HG02981 (cell line): ENCODE results near the gene SEC14L1.

Source experiments
- ATAC-seq: cut with Tn5 transposase; IDR thresholded peaks from one replicate; pipeline ENCODE4 v1.9.1; 2021; ENCODE audit warnings: mild to moderate bottlenecking, moderate library complexity; ENCODE audit not compliant: unreplicated experiment

Gene SEC14L1

DNA sequence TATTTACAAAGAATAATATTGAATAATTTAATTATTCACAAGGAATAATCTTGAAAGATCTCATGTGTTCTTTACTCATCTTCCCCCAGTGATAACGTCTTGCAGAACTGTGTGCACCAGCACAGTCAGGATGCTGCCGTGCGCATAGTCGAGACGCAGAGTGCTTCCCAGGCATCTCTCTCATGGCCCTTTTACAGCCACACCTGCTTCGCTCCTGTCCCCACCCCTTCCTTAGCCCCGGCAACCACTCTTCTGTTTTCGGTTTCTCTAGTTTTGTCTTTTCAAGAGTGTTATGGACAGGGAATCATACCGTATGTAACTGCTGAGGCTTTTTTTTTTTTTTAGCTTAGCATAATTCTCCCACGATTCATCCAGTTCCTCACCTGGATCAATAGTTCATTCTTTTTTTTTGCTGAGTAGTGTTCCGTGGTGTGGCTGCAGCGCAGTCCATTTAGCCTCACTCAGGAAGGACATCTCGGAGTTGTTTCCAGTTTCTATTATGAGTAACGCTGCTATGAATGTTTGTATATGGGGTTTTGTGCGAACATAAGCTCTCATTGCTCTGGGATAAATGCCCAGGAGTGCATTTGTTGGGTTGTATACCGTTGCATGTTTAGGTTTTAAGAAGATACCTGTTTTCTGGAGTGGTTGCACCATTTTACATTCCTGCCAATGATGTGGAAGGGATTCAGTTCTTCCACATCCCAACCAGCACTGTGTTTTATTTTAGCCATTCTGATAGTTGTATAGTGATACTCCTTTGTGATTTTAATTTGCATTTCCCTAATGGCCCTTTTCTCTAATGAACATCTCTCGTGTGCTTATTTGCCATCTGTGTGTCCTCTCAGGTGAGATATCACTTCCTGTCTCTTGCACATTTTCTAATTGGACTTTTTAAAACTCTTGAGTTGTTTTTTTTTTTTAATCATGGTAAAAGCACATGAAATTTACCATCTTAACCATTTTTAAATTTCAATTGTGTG is 47.6 kb downstream of the SEC14L1 start:
- ATAC-seq: no peak

GRCh38 chr17:77189148-77189547 is 48.4 kb downstream of the SEC14L1 start:
- ATAC-seq: no peak

- no peak for ATAC-seq
Observed at GRCh38 chr17:77190576-77190975, 49.8 kb downstream of the SEC14L1 start.

DNA sequence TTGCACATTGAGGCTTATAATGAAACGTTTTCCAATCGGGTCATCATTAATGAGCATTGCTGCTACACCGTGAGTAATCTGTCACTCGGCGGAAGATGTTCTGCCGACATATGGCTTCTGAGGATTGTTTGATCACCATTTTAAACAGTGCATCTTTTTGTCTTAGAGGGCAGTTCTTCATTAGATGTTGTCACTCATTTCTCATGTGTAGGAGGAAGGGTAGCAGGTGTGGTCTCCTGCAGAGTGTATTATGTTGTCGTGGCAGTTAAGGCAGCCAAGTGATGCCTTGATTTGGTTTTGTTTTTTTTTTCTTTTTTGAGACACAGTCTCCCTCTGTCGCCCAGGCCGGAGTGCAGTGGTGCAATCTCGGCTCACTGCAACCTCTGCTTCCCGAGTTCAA is 50.5 kb downstream of the SEC14L1 start:
- no peak for ATAC-seq

- no peak for ATAC-seq
Observed at GRCh38 chr17:77193653-77194052, 52.9 kb downstream of the SEC14L1 start.

- ATAC-seq: no peak
Observed at GRCh38 chr17:77194179-77194578, 53.4 kb downstream of the SEC14L1 start.

GRCh38 chr17:77196251-77196650 is 55.5 kb downstream of the SEC14L1 start:
- ATAC-seq: no peak

DNA sequence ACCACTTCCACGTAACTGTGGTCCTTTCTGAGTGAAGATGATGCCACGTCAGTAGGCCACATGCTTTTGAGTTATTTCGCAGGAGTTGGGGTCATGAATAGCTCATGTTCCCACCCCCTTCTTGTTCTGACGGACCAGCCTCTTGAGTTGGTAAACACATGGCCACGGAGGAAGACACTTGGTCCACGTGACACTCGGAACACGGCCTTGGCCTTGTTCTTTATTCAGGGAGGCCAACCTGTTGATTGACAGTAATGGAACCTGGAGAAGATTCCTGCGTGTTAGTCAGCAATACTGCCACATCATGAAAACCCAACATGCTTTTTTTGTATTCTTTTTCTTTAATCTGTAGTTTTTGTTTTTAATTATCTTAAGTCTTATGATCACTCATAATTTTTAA is 56.3 kb downstream of the SEC14L1 start:
- no peak for ATAC-seq

DNA sequence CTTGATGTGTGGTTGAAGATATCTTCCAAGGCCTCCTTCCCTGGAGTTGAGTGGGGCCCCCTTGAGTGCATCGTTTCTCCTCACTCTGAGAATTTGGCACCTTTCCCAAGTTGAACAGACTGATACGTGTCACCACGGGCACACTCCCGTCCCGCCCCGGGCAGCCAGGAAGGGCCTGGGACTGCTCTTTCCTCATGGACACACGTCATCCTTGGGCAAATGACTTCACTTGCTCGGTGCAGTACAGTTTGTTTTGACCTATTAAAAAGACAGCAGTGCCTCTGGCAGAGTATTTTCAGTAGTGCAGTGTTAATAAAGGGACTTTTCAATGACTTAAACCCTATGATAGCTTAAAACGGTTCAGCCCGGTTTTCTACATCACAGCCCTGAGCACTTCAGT is 59.9 kb downstream of the SEC14L1 start:
- ATAC-seq: no peak

DNA sequence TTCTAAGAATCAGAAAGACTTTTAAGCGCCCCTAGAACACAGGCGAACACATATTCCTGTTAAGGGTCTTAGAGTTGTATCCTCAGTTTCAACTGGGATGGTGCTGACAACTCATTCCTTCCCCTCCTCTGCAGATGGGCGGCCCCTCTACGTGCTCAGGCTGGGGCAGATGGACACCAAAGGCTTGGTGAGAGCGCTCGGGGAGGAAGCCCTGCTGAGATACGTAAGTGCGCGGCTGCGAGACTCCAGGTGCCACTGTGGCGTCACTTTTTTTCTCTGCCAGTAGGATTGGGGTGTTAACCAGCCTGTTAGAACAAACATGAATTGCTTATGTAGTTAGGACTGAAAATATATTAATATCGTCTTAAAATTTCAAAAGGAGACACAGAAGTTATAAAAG is 62.7 kb downstream of the SEC14L1 start:
- no peak for ATAC-seq

GRCh38 chr17:77203846-77204245 is 63.1 kb downstream of the SEC14L1 start:
- no peak for ATAC-seq

DNA sequence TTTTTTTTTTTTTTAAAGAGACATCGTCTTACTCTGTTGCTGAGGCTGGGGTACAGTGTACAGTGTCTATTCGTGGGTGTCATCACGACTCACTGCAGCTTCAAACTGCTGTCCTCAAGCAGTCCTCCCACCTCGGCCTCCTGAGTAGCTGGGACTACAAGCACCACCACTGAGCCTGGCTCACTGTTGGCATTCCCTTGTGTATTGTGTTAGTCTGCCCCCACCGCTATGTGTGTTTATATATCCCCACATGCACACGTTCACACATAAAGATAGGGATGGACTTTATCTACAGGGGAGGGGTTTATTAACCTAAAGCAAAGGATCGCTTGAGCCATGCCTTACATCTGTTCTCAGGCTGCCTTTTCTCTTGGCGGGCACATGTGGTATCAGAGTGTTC is 63.8 kb downstream of the SEC14L1 start:
- no peak for ATAC-seq

GRCh38 chr17:77205396-77206125 is 64.8 kb downstream of the SEC14L1 start:
- no peak for ATAC-seq

GRCh38 chr17:77206158-77206956 is 65.6 kb downstream of the SEC14L1 start:
- ATAC-seq: no peak

GRCh38 chr17:77207689-77208216 is 67.0 kb downstream of the SEC14L1 start:
- no peak for ATAC-seq

DNA sequence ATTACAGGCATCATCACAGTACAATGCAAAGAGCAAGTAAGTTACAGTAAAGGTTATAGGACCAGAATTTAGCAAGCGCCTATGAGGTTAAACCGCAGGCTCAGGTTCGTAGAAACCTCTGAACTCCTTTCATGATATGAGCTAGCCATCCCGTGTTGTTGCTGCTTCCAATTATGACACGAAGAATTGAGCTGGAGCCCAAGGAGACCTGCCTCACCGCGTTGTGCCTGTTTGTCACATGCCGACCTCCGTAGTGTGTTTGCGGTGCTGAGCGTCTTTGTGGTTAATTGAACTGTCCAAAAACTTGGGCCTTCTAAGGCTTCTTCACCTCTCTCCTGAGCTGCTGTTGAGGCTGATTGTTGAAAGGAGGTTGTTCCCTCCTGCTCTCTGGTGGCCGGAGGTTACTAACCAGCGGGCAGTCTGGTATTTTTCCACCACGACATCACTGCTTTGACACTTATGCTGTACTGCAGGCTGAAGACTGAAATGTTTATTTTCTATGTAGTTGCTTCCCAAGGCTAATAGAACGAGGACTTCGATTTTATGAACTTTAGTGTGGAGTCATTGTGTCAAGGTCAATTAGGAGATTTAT is 67.5 kb downstream of the SEC14L1 start:
- ATAC-seq: no peak

DNA sequence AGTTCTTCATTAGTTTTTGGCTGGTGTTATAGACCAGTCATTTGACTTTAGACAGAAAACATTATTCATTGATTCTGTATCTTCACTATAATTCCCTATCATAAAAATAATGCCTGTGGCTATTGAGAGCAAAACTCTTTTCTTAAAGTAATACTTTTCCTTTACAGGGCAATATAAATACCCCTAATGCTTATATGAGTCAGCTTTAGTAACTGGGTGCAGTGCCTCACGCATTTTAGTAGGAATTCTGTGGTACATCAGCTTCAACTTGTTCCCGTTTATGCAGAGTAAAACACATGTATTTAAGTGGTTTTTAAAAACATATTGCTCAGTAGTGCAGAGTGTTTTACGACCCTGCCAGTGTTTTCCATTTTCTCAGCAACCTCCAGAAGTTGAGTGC is 68.1 kb downstream of the SEC14L1 start:
- ATAC-seq: no peak

- no peak for ATAC-seq
Observed at GRCh38 chr17:77209330-77209748, 68.6 kb downstream of the SEC14L1 start.

DNA sequence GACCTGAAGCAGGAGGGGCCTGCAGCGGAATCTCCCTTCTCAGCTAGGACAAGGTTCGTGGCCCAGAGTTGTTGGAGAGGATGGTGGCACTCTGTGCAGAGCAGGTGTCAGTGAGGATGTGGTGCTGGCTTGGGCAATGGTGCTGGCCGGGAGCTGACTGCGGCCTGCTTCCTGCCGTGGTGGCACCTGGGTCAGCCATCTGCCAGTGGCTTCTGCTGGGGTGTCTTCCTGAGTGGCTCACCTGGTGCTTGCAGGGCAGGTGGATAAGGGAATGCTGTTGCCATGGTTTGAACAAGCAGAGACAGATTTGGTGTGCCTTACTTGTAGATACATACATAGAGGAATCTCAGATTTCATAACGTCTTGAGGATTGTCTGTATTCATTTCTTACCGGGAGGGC is 69.6 kb downstream of the SEC14L1 start:
- no peak for ATAC-seq

GRCh38 chr17:77210946-77211541 is 70.3 kb downstream of the SEC14L1 start:
- no peak for ATAC-seq
